Measurements from ENCODE around the gene LHFPL2. TPM values are rescaled to one million over a fixed set of nuclear protein-coding genes. Genes with fewer than 3 reads are reported as not detected.

LHFPL2 gene
- total RNA-seq, 1 donor from 2014 or later, result 32.4 TPM

- Histone ChIP-seq H3K27me3 (ENCODE audit: control insufficient read depth, insufficient read depth, low read length) (no peaks in the 10 kb centered on the region), H3K36me3 (ENCODE audit: control insufficient read depth, insufficient read depth, low read length) (peaks cover 2% of the 10 kb centered on the region), H3K4me3 (ENCODE audit: low read depth, low read length) (no peak overlapping the region)
- FAIRE-seq (peak; percentile 47), DNase-seq (ENCODE audit: low read depth) (no peak)
- TF ChIP-seq CTCF (IDR thresholded peaks at IDR 0.05; ENCODE audit: insufficient read depth, low read length, severe bottlenecking), result no peak
Observed at GRCh38 chr5:78549043-78549442, 99.5 kb downstream of the LHFPL2 start.

GRCh38 chr5:78547731-78548615 is 100.6 kb downstream of the LHFPL2 start:
- H3K36me3 ChIP-seq (ENCODE audit: control insufficient read depth, insufficient read depth, low read length), result peaks cover 3% of the 10 kb centered on the region
- no peak for FAIRE-seq
- no peak for TF ChIP-seq CTCF (IDR thresholded peaks at IDR 0.05; ENCODE audit: insufficient read depth, low read length, severe bottlenecking)
- no peak overlapping the region for H3K4me3 ChIP-seq (ENCODE audit: low read depth, low read length)
- no peak for DNase-seq (ENCODE audit: low read depth)
- no peaks in the 10 kb centered on the region for H3K27me3 ChIP-seq (ENCODE audit: control insufficient read depth, insufficient read depth, low read length)

GRCh38 chr5:78547183-78547582 is 101.4 kb downstream of the LHFPL2 start:
- FAIRE-seq (peak; percentile 47), DNase-seq (ENCODE audit: low read depth) (no peak)
- Histone ChIP-seq H3K4me3 (ENCODE audit: low read depth, low read length) (no peak overlapping the region), H3K36me3 (ENCODE audit: control insufficient read depth, insufficient read depth, low read length) (peaks cover 3% of the 10 kb centered on the region), H3K27me3 (ENCODE audit: control insufficient read depth, insufficient read depth, low read length) (no peaks in the 10 kb centered on the region)
- no peak for TF ChIP-seq CTCF (IDR thresholded peaks at IDR 0.05; ENCODE audit: insufficient read depth, low read length, severe bottlenecking)

GRCh38 chr5:78546276-78546996 is 102.1 kb downstream of the LHFPL2 start:
- FAIRE-seq, result no peak
- peaks cover 3% of the 10 kb centered on the region for H3K36me3 ChIP-seq (ENCODE audit: control insufficient read depth, insufficient read depth, low read length)
- no peak for TF ChIP-seq CTCF (IDR thresholded peaks at IDR 0.05; ENCODE audit: insufficient read depth, low read length, severe bottlenecking)
- no peak for DNase-seq (ENCODE audit: low read depth)
- no peaks in the 10 kb centered on the region for H3K27me3 ChIP-seq (ENCODE audit: control insufficient read depth, insufficient read depth, low read length)
- H3K4me3 ChIP-seq (ENCODE audit: low read depth, low read length), result no peak overlapping the region

GRCh38 chr5:78545406-78545805 is 103.2 kb downstream of the LHFPL2 start:
- no peak overlapping the region for H3K4me3 ChIP-seq (ENCODE audit: low read depth, low read length)
- no peak for DNase-seq (ENCODE audit: low read depth)
- no peak for FAIRE-seq
- H3K27me3 ChIP-seq (ENCODE audit: control insufficient read depth, insufficient read depth, low read length), result no peaks in the 10 kb centered on the region
- TF ChIP-seq CTCF (IDR thresholded peaks at IDR 0.05; ENCODE audit: insufficient read depth, low read length, severe bottlenecking), result no peak
- H3K36me3 ChIP-seq (ENCODE audit: control insufficient read depth, insufficient read depth, low read length), result peaks cover 3% of the 10 kb centered on the region

All from bronchial epithelial cell (primary cell).